KOPT-K1 (cell line): ENCODE data around the gene MORC4.

Experiments used
- H3K27ac ChIP-seq: fragments of 200-600 bp; sonication (generic); 2 replicates; pipeline ENCODE4 v1.5.1; 2016; ENCODE audit warnings: antibody characterized with exemption, mild to moderate bottlenecking, low read depth, low read length; ENCODE audit not compliant: poor library complexity, severe bottlenecking
- H3K36me3 ChIP-seq: fragments of 200-600 bp; sonication (generic); 2 replicates; pipeline ENCODE4 v1.5.1; 2017; ENCODE audit warnings: antibody characterized with exemption, mild to moderate bottlenecking, low read length, moderate library complexity; ENCODE audit not compliant: insufficient read depth
- H3K9me3 ChIP-seq: fragments of 200-600 bp; sonication (generic); 2 replicates; pipeline ENCODE4 v1.5.1; 2017; ENCODE audit warnings: antibody characterized with exemption, low read length, mild to moderate bottlenecking; ENCODE audit not compliant: insufficient read depth, poor library complexity, severe bottlenecking

MORC4 gene

GRCh38 chrX:106964290-106964689 is 35.7 kb downstream of the MORC4 start:
- no peaks in the 10 kb centered on the region for H3K9me3 ChIP-seq
- H3K27ac ChIP-seq, result no peak overlapping the region
- H3K36me3 ChIP-seq, result no peaks in the 10 kb centered on the region

- no peaks in the 10 kb centered on the region for H3K36me3 ChIP-seq
- no peaks in the 10 kb centered on the region for H3K9me3 ChIP-seq
- H3K27ac ChIP-seq, result no peak overlapping the region
Measured at GRCh38 chrX:106963111-106963510, 36.9 kb downstream of the MORC4 start.

- H3K27ac ChIP-seq, result no peak overlapping the region
Measured at GRCh38 chrX:106959901-106960300, 40.1 kb downstream of the MORC4 start.

GRCh38 chrX:106957856-106958255 is 42.2 kb downstream of the MORC4 start:
- H3K27ac ChIP-seq, result no peak overlapping the region
- no peaks in the 10 kb centered on the region for H3K9me3 ChIP-seq
- no peaks in the 10 kb centered on the region for H3K36me3 ChIP-seq

More at GRCh38 chrX:106959901-106960300, 40.1 kb downstream of the MORC4 start:
- H3K9me3 ChIP-seq, result no peaks in the 10 kb centered on the region
- no peaks in the 10 kb centered on the region for H3K36me3 ChIP-seq

GRCh38 chrX:106955004-106955772 is 44.8 kb downstream of the MORC4 start:
- no peaks in the 10 kb centered on the region for H3K9me3 ChIP-seq
- H3K36me3 ChIP-seq, result no peaks in the 10 kb centered on the region
- H3K27ac ChIP-seq, result no peak overlapping the region

- H3K36me3 ChIP-seq, result no peaks in the 10 kb centered on the region
- H3K9me3 ChIP-seq, result no peaks in the 10 kb centered on the region
- H3K27ac ChIP-seq, result no peak overlapping the region
Measured at GRCh38 chrX:106954041-106954440, 46.0 kb downstream of the MORC4 start.

- no peaks in the 10 kb centered on the region for H3K9me3 ChIP-seq
- H3K36me3 ChIP-seq, result no peaks in the 10 kb centered on the region
- no peak overlapping the region for H3K27ac ChIP-seq
Measured at GRCh38 chrX:106952988-106953387, 47.0 kb downstream of the MORC4 start.

GRCh38 chrX:106952538-106952937 is 47.5 kb downstream of the MORC4 start:
- Histone ChIP-seq H3K27ac (no peak overlapping the region), H3K36me3 (no peaks in the 10 kb centered on the region), H3K9me3 (no peaks in the 10 kb centered on the region)

GRCh38 chrX:106952089-106952488 is 47.9 kb downstream of the MORC4 start:
- Histone ChIP-seq H3K9me3 (no peaks in the 10 kb centered on the region), H3K36me3 (no peaks in the 10 kb centered on the region), H3K27ac (no peak overlapping the region)

GRCh38 chrX:106951230-106951629 is 48.8 kb downstream of the MORC4 start:
- Histone ChIP-seq H3K27ac (no peak overlapping the region), H3K9me3 (no peaks in the 10 kb centered on the region), H3K36me3 (no peaks in the 10 kb centered on the region)

GRCh38 chrX:106950381-106950780 is 49.6 kb downstream of the MORC4 start:
- Histone ChIP-seq H3K9me3 (no peaks in the 10 kb centered on the region), H3K27ac (no peak overlapping the region), H3K36me3 (no peaks in the 10 kb centered on the region)

GRCh38 chrX:106949366-106949765 is 50.6 kb downstream of the MORC4 start:
- H3K9me3 ChIP-seq, result no peaks in the 10 kb centered on the region
- no peaks in the 10 kb centered on the region for H3K36me3 ChIP-seq
- no peak overlapping the region for H3K27ac ChIP-seq

- H3K27ac ChIP-seq, result no peak overlapping the region
- no peaks in the 10 kb centered on the region for H3K36me3 ChIP-seq
- H3K9me3 ChIP-seq, result no peaks in the 10 kb centered on the region
Measured at GRCh38 chrX:106948641-106949040, 51.4 kb downstream of the MORC4 start.

- Histone ChIP-seq H3K36me3 (no peaks in the 10 kb centered on the region), H3K9me3 (no peaks in the 10 kb centered on the region), H3K27ac (no peak overlapping the region)
Measured at GRCh38 chrX:106946464-106946863, 53.5 kb downstream of the MORC4 start.

GRCh38 chrX:106940068-106940467 is 59.9 kb downstream of the MORC4 start:
- no peaks in the 10 kb centered on the region for H3K9me3 ChIP-seq
- no peak overlapping the region for H3K27ac ChIP-seq
- H3K36me3 ChIP-seq, result no peaks in the 10 kb centered on the region; the same call in 1 of the 2 replicates

GRCh38 chrX:106939566-106939965 is 60.4 kb downstream of the MORC4 start:
- no peak overlapping the region for H3K27ac ChIP-seq
- H3K9me3 ChIP-seq, result no peaks in the 10 kb centered on the region
- H3K36me3 ChIP-seq, result no peaks in the 10 kb centered on the region; the same call in 1 of the 2 replicates
